SKM-1 treated with dmso at 0.1 percent for 144 hours (cell line): ENCODE data around the gene SKI.

Experiments used
- DNase-seq: peaks from one replicate; lab custom pipeline; 2025; ENCODE audit not compliant: unreplicated experiment; lab: John Stamatoyannopoulos, UW

Gene SKI

GRCh38 chr1:2335721-2336455 is 107.8 kb downstream of the SKI start:
- DNase-seq, result no peak

DNA sequence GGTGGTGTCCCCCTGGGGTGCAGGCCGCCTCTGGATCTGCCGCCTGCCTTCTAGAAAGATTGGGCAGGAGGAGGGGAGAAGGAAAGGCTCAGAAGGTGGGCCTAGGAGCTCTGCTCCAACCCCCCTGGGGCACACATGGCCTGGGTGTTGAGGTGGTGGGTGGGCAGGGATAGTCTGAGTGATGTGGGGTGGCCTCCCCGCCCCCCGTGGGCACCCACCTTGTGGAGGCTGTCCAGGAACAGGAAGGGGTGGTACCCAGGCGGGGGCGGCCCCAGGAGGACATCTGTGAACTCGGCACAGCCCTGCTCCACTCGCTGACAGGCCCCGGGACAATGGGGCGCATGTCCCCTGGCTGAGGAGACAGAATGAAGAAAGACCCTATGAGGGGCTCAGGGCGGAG is 108.4 kb downstream of the SKI start:
- no peak for DNase-seq

DNA sequence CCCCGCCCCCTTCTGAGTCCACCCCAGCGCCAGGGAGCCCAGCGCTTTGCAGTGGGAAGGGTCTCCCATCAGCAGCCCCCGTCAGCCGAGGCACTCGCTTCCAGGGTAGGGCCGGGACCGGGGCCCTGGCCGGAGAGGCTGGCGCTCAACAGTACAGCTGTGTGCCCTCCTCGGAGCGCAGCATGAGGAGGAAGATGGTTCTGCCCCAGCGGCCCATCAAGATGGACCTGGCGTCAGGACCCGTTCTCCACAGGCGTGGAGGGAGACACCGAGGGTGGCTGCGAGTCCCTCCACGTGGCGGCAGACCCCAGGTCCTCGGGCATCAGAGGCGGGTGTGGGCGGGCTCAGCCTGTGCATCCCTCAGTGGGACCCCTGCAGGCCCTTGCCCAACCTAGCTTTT is 109.0 kb downstream of the SKI start:
- no peak for DNase-seq

- DNase-seq, result no peak
These were observed 109.4 kb downstream of the SKI start for GRCh38 chr1:2337501-2337900.

DNA sequence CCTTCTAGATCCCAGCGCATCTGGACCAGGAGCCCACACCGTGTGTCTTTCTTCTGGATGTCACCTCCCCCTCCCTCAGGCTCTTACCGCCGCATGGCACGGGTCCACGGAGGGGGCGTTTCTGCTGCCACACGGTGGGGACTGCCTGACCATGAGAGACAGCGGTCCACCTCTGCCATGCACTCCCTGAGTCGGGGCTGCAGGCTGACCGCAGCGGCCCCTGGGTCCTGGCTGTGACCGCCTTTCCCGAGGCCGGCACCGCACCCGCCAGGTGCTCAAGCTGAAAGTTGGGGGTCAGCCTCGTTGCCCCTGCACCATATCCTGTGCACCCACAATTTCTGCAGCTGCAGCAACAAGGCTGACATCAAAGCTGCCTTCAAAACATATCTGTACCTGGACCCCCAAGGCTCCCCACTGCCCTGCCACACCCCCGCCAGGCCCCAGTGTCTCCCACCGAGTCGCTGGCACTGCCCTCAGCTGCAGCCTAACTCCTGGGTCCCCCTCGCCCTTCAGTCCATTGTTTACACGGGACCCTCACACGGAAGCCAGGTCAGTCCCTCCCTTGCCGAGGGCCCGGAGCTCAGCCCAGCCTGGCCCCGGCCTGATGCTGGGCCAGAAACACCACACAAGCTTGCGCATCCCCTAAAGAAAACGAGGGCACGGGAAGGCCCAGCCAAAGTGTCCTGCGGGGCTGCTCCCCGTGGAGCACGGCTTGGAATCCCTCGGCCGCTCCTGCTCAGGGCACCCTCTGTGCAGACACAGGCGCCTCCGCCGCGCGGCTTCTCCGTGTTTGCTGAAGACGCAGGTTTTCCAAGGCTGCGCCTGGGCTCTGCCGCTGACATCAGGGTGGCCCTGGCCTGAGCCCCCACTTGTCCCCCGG is 111.3 kb downstream of the SKI start:
- DNase-seq, result no peak

- DNase-seq, result no peak
These were observed 112.2 kb downstream of the SKI start for GRCh38 chr1:2340086-2340917.

DNA sequence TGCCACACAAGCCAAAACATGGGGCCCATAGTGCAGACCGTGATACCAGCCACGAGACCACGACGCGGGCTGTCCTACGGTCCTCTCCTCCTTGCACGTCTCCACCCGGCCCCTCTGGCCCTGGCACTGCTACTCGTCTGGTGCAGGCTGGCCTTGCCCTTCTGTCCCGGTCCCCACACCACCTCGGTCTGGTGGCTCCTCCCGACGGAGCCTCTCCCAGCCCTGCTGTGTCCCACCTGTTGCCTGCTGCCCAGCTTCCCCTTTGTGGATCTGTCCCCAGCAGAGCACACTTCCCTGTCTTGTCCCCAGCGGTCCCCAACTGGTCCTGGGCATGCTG is 112.8 kb downstream of the SKI start:
- DNase-seq, result no peak

DNA sequence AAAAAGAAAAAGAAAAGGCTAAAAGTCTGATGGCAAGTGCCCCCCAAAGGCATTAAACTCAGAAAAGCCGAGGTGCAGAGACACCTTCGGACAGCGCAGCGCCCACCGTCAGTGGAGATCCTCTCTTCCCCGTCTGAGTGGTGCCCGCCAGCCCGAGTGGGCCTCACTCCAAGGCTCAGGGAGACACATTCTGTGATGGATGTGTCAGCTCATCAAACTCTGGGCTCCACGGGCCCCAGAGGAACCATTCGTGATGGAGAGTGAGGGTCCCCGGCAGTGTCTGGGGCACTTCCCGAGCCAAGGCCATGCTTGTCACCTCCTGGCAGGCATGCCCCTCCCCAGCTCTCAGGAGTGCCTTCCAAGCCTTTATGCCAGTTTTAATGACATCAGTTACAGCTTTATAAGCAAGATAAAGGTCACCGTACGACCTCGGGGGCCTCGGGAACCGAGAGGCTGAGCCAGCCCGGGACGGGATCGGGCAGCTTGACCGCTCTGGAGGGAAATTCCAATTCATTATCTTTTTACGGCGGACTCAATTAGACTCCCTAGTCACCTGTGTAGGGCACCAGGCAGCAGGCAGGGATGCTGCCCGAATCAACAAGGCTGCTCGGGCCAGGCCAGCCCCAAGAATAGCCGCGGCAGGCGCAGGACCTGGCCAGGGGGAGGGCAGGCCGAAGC is 113.7 kb downstream of the SKI start:
- no peak for DNase-seq

DNA sequence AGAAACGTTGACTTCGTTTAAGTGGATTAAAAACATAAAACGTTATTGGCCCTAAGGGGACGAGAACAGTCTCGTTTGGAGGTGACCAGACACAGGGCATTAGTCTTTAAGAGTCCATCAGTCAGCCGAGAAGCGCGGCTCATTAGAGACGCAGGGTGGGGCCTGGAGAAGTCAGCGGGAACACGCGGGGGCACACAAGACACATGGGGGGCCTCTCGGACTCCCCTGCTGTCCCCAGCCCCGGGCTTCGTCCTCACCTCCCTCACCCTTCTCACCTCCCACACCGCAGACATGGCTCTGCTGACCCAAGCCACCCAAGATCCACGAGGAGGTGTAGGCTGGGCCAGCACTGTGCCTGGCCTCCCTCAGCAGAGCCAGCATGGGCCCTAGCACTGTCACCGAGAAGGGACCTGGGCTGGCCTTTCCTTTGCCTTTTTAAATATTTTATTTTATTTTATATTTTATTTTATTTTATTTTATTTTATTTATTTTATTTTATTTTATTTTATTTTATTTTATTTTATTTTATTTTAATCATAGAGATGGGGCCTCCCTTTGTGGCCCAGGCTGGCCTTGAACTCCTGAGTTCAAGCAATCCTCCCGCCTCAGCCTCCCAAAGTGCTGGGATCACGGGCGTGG is 114.4 kb downstream of the SKI start:
- no peak for DNase-seq

DNA sequence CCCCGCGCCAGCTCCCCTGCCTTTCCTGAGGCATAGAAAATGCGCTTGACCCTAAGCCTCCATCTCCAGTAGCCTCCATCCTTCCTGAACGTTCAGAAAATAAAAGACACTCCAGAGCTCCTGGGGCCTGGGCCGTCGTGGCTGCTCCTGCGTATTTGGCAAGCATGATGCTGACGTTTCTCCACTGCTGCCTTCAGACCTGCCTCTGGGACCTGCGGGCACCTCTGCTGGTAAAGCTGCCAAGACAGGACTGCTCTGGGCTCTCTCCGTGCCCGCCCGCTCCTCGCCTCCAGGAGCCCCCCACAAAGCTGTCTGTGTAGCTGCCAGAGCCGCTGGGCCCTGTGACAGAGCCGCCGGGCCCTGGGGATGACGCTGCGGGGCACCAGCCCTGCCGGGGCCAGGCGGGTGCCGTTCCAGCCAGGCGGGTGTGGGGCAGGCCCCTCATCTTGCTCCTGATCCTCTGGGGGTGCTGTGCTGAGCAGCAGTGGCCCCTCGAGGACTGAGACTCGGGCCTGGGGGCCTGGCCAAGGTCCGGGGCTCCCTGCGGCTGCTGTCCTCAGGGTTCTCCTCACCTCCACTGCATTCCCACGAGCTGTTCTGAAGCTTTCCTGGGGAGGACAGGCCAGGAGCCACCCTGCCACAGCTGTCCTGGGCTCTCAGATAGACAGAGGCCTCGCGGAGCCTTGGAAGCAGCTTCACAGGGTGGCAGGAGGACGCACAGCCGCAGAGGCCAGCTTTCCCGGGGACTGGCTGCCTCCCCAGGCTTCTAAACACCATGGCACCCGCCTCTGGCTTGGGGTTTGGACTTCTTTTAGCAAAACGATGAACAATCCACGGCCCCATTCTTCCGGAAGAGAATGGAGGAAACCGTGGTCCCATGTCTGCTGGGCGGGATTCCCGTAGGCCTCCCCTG is 115.2 kb downstream of the SKI start:
- DNase-seq, result no peak

DNA sequence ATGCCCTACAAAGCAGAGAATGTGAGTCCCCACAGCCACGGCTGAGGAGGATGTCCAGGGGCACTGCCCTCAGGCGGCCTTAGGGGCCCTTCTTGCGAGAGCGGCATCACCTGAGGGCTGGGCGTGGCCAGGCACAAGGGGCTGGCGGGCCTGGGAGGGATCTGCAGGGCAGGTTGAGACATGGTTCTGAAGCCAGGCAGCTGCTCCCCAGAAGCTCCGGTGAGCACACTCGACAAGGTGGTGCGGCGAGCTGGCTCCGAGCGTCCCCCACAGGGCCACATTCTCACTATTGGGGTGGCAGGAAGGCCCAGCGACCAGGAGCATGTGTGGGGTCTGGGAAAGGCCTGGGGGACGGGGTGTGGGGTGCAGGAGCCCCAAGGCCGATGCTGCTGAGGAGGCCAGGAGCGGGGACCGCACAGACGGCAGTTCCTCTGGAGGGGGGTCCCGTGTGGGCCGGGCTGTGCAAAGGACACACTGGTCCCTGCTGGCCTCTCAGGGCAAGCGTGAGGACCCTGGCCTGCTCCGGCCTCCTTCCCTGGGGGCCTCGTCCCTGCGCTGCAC is 116.1 kb downstream of the SKI start:
- DNase-seq, result no peak

GRCh38 chr1:2344744-2345296 is 116.7 kb downstream of the SKI start:
- DNase-seq, result no peak

GRCh38 chr1:2345297-2346075 is 117.4 kb downstream of the SKI start:
- DNase-seq, result no peak

DNA sequence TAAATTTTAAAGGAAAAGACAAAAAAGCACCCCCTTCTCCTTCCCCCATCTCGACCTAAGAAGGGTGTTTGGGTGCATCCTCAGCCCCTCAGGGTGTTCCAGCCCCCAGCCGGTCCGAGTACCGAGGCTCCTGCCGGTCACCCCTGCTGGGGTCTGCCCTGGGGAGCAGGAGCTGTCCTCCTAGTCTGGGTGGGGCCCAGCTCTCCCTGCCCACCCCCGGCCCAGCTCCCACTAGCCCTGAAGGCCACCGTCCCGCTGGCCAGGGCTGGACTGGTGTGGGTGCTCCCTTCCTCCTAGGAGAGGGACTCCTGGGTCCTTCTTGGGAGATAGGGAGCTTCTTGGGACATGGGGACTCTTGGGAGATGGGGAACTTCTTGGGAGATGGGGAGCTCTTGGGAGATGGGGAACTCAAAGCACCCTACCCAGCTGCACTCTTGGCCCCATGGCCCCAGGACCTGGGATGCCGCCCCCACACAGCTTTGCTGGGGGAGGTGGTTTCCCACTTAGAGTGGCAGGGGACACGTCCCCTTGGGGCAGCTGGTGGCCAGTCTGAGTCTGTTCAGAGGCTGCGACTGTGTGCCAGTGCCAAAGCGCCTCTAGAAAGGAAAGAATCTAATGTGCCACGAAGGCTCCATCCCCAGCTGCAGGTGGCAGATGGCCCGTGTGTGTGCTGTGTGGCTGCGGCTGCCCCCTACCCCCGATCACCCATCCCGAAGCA is 118.7 kb downstream of the SKI start:
- no peak for DNase-seq

DNA sequence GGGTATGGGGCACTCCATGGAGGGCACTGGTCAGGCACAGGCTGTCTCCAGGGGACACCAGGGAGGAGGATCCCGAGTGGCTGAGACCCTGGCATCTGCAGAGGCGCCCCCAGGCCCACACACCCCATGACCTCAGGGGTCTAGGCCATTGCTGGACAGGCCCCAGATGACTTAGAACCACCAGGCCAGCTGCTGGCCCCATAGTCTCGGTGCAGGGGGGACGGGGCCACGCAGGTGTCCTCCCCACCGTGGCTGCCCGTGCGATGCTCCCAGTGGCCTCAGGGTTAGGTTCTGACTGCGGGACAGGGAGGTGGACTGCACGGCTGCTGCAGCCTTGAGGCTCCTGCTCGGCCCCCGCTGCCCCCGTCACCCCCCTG is 119.3 kb downstream of the SKI start:
- no peak for DNase-seq

- DNase-seq, result no peak
These were observed 119.8 kb downstream of the SKI start for GRCh38 chr1:2347896-2348295.
